Upper lobe of left lung (tissue), 6 donors: Measurements from ENCODE around the gene CCDC126. TPM values are rescaled to one million over a fixed set of nuclear protein-coding genes. Genes with fewer than 3 reads are reported as not detected.
A peak's percentile ranks its signal among the peaks of the same experiment; 100 is the strongest.

Experiments
- ATAC-seq, 2 donors: fragments of 200-7000 bp; cut with Tn5 transposase; one replicate each; pipeline ENCODE4 v1.9.1; 2022; ENCODE audit warnings: mild to moderate bottlenecking in 2 of 2, moderate library complexity in 2 of 2; ENCODE audit not compliant: low FRiP score in 2 of 2
- DNase-seq, 2 donors: peaks; one replicate each; pipeline ENCODE4 v3.0.0-alpha.2; 2019 to 2020
- H3K27ac ChIP-seq, 4 donors: fragments of 200-600 bp; sonication (generic); one replicate each; pipeline ENCODE4 v1.5.1; 2016 to 2019
- H3K27me3 ChIP-seq, 4 donors: fragments of 200-600 bp; sonication (generic); one replicate each; pipeline ENCODE4 v1.5.1; 2017 to 2019
- H3K36me3 ChIP-seq, 4 donors: fragments of 200-600 bp; sonication (generic); one replicate each; pipeline ENCODE4 v1.5.1; 2016 to 2019
- H3K4me1 ChIP-seq, 4 donors: fragments of 200-600 bp; sonication (generic); one replicate each; pipeline ENCODE4 v1.5.1; 2018 to 2019
- H3K4me3 ChIP-seq, 4 donors: fragments of 200-600 bp; sonication (generic); one replicate each; pipeline ENCODE4 v1.5.1; 2017 to 2019; ENCODE audit warnings: mild to moderate bottlenecking in 2 of 4, moderate library complexity in 1 of 4
- H3K9me3 ChIP-seq, 4 donors: fragments of 200-600 bp; sonication (generic); one replicate each; pipeline ENCODE4 v1.5.1; 2018 to 2019
- CTCF ChIP-seq, 6 experiments: fragments of 450-650 bp in 4 of 6; fragments of 200-600 bp in 2 of 6; sonication (generic) in 2 of 6; IDR thresholded peaks; one replicate each; pipeline ENCODE4 v1.5.1; 2016 to 2019; ENCODE audit warnings: antibody characterized with exemption in 6 of 6
- EP300 ChIP-seq, 4 donors: sonication (generic); formaldehyde crosslinking; IDR thresholded peaks; one replicate each; pipeline ENCODE4 v1.5.1; 2017; ENCODE audit warnings: antibody characterized with exemption in 4 of 4, control low read depth in 2 of 4
- POLR2A ChIP-seq, 4 donors: fragments of 450-650 bp; IDR thresholded peaks; one replicate each; pipeline ENCODE4 v1.5.1; 2016 to 2017; ENCODE audit warnings: antibody characterized with exemption in 4 of 4, mild to moderate bottlenecking in 2 of 4
- POLR2AphosphoS5 ChIP-seq, 2 donors: sonication (generic); formaldehyde crosslinking; IDR thresholded peaks; one replicate each; pipeline ENCODE4 v1.5.1; 2017; ENCODE audit warnings: antibody characterized with exemption in 2 of 2
- WGBS, 2 donors: methylation state at CpG; one replicate each; pipeline ENCODE4 v1.1.5; 2017 to 2018; 5-methylcytosine and 5-hydroxymethylcytosine counted together
- total RNA-seq, 6 donors: library from RNA; depleted of rRNA in 4 of 6; stranded (reverse); fragments of >200 nt in 4 of 6; gene quantifications; one replicate each; pipeline versions ENCODE4 v1.1.0 to v1.2.1, GENCODE V29; 2016 to 2021
- donor health status: DM: no; HTN: no; CAD: no; lungs with moderate emphysema.
- donor health status: DM: no; HTN: yes; CAD: no; lungs with severe emphysema.

The CCDC126 gene
- total RNA-seq, 6 donors from 2014 or later: 11.5 to 48.2 (median 14.7) TPM

GRCh38 chr7:23586159-23586558, 11.0 kb upstream of the CCDC126 start:
- Histone ChIP-seq H3K27ac (no peak overlapping the region), H3K9me3 (no peaks in the 10 kb centered on the region), H3K27me3 (no peaks in the 10 kb centered on the region), H3K4me3 (no peak overlapping the region), H3K4me1 (no peaks in the 10 kb centered on the region), H3K36me3 (no peaks in the 10 kb centered on the region)
- TF ChIP-seq POLR2AphosphoS5 (IDR thresholded peaks at IDR 0.05) (no peak), EP300 (IDR thresholded peaks at IDR 0.05) (no peak), POLR2A (IDR thresholded peaks at IDR 0.05) (no peak), CTCF (IDR thresholded peaks at IDR 0.05) (no peak)
- DNase-seq: peak in 1 of 2 donors; percentile 81
- WGBS, 2 donors: 91 to 93% methylated on average over 34 of the region's 34 CpGs
- ATAC-seq: no peak

- DNase-seq: no peak
- Histone ChIP-seq H3K4me3 (no peak overlapping the region), H3K9me3 (no peaks in the 10 kb centered on the region), H3K27ac (no peak overlapping the region), H3K36me3 (no peaks in the 10 kb centered on the region), H3K4me1 (no peaks in the 10 kb centered on the region), H3K27me3 (no peaks in the 10 kb centered on the region)
- 72 to 75% methylated on average over 1 of the region's 1 CpG for WGBS, 2 donors
- no peak for ATAC-seq
- TF ChIP-seq EP300 (IDR thresholded peaks at IDR 0.05) (no peak), CTCF (IDR thresholded peaks at IDR 0.05) (no peak), POLR2AphosphoS5 (IDR thresholded peaks at IDR 0.05) (no peak), POLR2A (IDR thresholded peaks at IDR 0.05) (no peak)
Measured at GRCh38 chr7:23590529-23590928, 6.7 kb upstream of the CCDC126 start.

GRCh38 chr7:23593706-23594105, 3.5 kb upstream of the CCDC126 start:
- no peaks in the 10 kb centered on the region for H3K27me3 ChIP-seq
- no peak overlapping the region for H3K4me3 ChIP-seq
- ATAC-seq: no peak
- H3K36me3 ChIP-seq: no peaks in the 10 kb centered on the region
- no peak for DNase-seq
- H3K27ac ChIP-seq: no peak overlapping the region
- 72 to 85% methylated on average over 1 of the region's 1 CpG for WGBS, 2 donors
- H3K4me1 ChIP-seq: peaks cover 5 to 12% (median 9%) of the 10 kb centered on the region in 4 donors
- no peaks in the 10 kb centered on the region for H3K9me3 ChIP-seq
- TF ChIP-seq CTCF (IDR thresholded peaks at IDR 0.05) (no peak), POLR2AphosphoS5 (IDR thresholded peaks at IDR 0.05) (no peak), EP300 (IDR thresholded peaks at IDR 0.05) (no peak), POLR2A (IDR thresholded peaks at IDR 0.05) (no peak)

GRCh38 chr7:23594879-23595604, 2.1 kb upstream of the CCDC126 start:
- Histone ChIP-seq H3K36me3 (no peaks in the 10 kb centered on the region), H3K9me3 (no peaks in the 10 kb centered on the region), H3K27ac (no peak overlapping the region), H3K4me3 (no peak overlapping the region), H3K4me1 (peaks cover 10 to 19% (median 14%) of the 10 kb centered on the region in 4 donors), H3K27me3 (no peaks in the 10 kb centered on the region)
- no peak for ATAC-seq
- DNase-seq: no peak
- TF ChIP-seq POLR2AphosphoS5 (IDR thresholded peaks at IDR 0.05) (no peak), POLR2A (IDR thresholded peaks at IDR 0.05) (no peak), EP300 (IDR thresholded peaks at IDR 0.05) (no peak), CTCF (IDR thresholded peaks at IDR 0.05) (no peak)

GRCh38 chr7:23598296-23598695, 1.1 kb downstream of the CCDC126 start:
- TF ChIP-seq POLR2AphosphoS5 (IDR thresholded peaks at IDR 0.05): no peak
- TF ChIP-seq EP300 (IDR thresholded peaks at IDR 0.05): no peak
- TF ChIP-seq CTCF (IDR thresholded peaks at IDR 0.05): no peak
- TF ChIP-seq POLR2A (IDR thresholded peaks at IDR 0.05): no peak
- Histone ChIP-seq H3K36me3 (no peaks in the 10 kb centered on the region), H3K4me1 (peaks cover 10 to 19% (median 14%) of the 10 kb centered on the region in 4 donors), H3K4me3 (peak overlapping the region; percentile 59 to 97 (median 79)), H3K27me3 (no peaks in the 10 kb centered on the region), H3K27ac (peak overlapping the region; percentile 95 to 97 (median 97)), H3K9me3 (no peaks in the 10 kb centered on the region)
- 55 to 59% methylated on average over 4 of the region's 4 CpGs for WGBS, 2 donors
- no peak for DNase-seq
- no peak for ATAC-seq
